Memory B cell (primary cell): ENCODE data around the gene PACC1.
A peak's percentile ranks its signal among the peaks of the same experiment; 100 is the strongest.

Source experiments
- ATAC-seq: fragments of 150-1000 bp; cut with Tn5 transposase; 2 replicates; pipeline ENCODE4 v1.10.0; 2021; ENCODE audit warnings: low read depth, mild to moderate bottlenecking, moderate library complexity
- DNase-seq, 2 donors: peaks; one replicate each; pipeline ENCODE4 v3.0.0; 2022; ENCODE audit warnings: low spot score in 2 of 2
- H3K27ac Mint-ChIP-seq: one replicate; pipeline ENCODE4 v1.8.0; 2022; ENCODE audit warnings: mild to moderate bottlenecking, moderate library complexity, mixed read lengths
- H3K27me3 Mint-ChIP-seq: one replicate; pipeline ENCODE4 v1.8.0; 2022; ENCODE audit warnings: mixed read lengths
- H3K36me3 Mint-ChIP-seq: one replicate; pipeline ENCODE4 v1.8.0; 2022; ENCODE audit warnings: mild to moderate bottlenecking, mixed read lengths
- H3K4me1 Mint-ChIP-seq: one replicate; pipeline ENCODE4 v1.8.0; 2022; ENCODE audit warnings: mixed read lengths
- H3K4me3 Mint-ChIP-seq: one replicate; pipeline ENCODE4 v1.8.0; 2022; ENCODE audit warnings: mild to moderate bottlenecking, moderate library complexity, mixed read lengths
- H3K9me3 Mint-ChIP-seq: one replicate; pipeline ENCODE4 v1.8.0; 2022; ENCODE audit warnings: mixed read lengths

Gene PACC1

DNA sequence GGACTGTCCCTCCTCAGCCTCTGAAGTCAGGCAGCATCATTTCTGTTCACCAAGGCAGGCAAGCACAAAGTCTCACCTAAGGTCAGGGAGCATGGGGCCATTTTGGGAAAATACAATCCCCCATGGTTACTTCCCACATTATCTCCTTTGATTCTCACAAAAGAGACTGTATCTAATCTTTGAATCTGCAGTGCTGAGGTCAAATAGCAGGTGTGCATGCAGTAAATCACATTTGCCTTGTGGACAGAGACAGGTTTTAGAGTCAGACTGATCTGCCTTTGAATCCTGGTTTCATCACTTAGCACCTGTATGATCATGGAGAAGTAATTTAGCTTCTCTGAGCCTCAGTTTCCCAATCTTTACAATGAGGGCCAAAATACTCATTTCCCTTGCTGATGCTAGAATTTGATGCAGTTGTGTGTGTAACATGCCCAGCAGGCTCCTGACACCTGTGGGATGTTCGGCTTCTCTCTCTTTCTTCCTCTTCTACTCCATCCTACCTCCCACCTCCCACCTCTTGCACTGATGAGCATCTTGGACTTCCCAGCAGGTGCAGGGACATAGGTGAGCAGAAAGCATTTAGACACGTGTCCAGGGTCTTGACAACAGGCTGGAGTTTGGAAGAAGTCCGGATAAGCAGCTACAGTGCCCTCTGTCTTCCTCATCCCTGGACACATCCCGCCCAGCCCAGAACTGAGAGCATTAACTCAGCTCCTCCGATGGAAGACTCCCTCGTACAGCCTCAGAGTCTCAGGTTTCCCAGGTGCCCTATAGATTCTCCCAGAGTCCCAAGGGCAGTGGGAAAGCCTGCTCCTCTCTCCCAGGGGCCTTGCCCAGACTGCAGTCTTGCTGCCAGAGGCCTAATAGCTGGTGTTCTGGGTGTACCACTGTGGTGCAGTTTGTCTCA lies 37.0 kb upstream of the PACC1 start:
- no peak overlapping the region for H3K4me3 Mint-ChIP-seq
- H3K9me3 Mint-ChIP-seq, result no peaks in the 10 kb centered on the region
- peaks cover 3% of the 10 kb centered on the region for H3K36me3 Mint-ChIP-seq
- ATAC-seq, result no peak
- no peak overlapping the region for H3K27ac Mint-ChIP-seq
- peaks cover 4% of the 10 kb centered on the region for H3K4me1 Mint-ChIP-seq
- no peak for DNase-seq
- H3K27me3 Mint-ChIP-seq, result no peaks in the 10 kb centered on the region

DNA sequence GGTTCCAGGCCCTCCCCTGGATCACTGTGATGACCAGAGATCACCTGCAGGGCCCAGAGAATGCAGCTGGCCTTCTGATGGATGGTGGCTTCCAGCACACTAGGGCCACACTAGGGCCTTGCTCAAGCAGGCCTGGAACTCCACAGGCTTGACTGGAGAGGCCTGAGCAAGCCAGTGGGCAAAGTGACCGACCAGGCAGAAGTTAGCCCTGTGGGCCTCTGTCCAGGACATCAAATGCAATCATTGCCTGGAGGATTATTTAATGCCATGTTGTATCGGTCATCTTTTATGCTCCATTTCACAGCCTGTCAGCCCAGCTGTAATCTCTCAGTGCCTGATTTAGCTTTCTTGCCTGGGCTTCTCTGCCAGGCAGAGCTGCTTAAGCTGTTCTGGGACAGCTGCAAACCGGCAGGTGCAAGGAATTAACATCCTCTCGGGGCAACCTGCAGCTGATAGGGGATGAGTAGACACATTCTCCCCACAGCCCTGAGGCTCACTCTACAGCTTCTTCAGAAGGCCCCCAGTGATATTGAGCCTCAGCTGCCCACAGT lies 35.7 kb upstream of the PACC1 start:
- Mint-ChIP-seq H3K9me3 (no peaks in the 10 kb centered on the region), H3K4me1 (peaks cover 4% of the 10 kb centered on the region), H3K27ac (no peak overlapping the region), H3K36me3 (peaks cover 3% of the 10 kb centered on the region), H3K4me3 (no peak overlapping the region), H3K27me3 (no peaks in the 10 kb centered on the region)
- DNase-seq, result no peak
- no peak for ATAC-seq

DNA sequence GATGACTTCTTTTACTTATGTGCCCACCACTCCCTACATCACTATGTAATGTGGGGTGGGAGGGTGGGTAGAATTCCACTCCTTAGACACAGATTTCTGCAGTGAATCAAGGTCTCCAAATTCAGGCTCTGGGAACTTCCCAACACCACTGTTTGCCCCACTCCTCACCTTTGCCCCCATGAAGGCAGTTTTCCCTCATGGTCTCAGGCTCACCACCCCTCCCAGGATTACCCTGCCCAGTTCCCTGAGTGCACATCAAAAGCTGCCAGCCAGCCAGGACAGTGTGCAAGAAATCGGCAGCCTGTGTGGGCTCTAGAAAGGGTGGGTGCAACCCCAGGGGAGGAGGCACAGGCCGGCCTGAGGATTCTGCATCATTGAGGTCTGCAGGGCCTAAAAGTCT lies 32.8 kb upstream of the PACC1 start:
- H3K27ac Mint-ChIP-seq, result no peak overlapping the region
- H3K27me3 Mint-ChIP-seq, result no peaks in the 10 kb centered on the region
- DNase-seq (no peak), ATAC-seq (no peak)
- no peak overlapping the region for H3K4me3 Mint-ChIP-seq
- peaks cover 2% of the 10 kb centered on the region for H3K4me1 Mint-ChIP-seq
- peaks cover 11% of the 10 kb centered on the region for H3K36me3 Mint-ChIP-seq
- H3K9me3 Mint-ChIP-seq, result no peaks in the 10 kb centered on the region

DNA sequence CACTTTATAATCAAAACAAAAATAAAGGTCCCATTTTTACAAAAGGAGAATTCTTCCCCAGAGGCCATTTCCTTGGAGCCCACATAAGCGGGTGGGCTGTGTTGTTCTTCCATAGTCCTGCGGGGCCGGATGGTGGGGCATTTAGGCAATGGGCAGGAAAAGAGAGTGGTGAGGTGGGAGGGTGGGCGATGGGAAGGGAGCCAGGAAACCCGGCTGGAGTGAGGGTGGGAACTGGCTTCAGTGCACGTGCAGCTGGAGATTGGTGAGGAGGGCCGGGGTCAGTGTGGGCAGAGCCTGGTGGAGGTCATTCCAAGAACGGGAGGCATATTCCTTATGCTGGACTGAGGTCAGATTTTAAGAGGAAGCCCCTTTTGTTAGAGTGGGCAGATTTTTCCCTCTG lies 31.6 kb upstream of the PACC1 start:
- Mint-ChIP-seq H3K9me3 (no peaks in the 10 kb centered on the region), H3K27ac (no peak overlapping the region), H3K27me3 (no peaks in the 10 kb centered on the region), H3K4me3 (no peak overlapping the region), H3K36me3 (peaks cover 11% of the 10 kb centered on the region), H3K4me1 (no peaks in the 10 kb centered on the region)
- ATAC-seq (no peak), DNase-seq (no peak)

DNA sequence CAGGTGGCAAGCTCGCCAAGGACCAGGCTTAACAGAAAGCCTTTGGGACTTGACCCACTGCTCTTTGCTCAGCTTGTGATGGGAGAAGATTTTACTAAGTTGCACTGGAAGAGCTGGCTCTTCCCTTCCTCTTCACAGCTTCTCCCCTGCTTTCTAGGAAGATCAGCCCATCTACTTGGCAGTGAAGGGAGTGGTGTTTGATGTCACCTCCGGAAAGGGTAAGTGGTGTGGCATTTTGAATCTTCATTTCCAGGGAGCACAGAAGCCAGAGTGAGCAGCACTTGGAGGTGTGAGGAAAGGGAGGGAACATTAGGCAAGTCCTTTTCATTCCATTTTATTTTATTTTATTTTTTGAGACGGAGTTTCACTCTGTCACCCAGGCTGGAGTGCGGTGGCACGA lies 27.7 kb upstream of the PACC1 start:
- no peaks in the 10 kb centered on the region for H3K27me3 Mint-ChIP-seq
- no peak overlapping the region for H3K27ac Mint-ChIP-seq
- H3K36me3 Mint-ChIP-seq, result peaks cover 8% of the 10 kb centered on the region
- H3K4me1 Mint-ChIP-seq, result peaks cover 5% of the 10 kb centered on the region
- no peak overlapping the region for H3K4me3 Mint-ChIP-seq
- ATAC-seq (no peak), DNase-seq (no peak)
- H3K9me3 Mint-ChIP-seq, result no peaks in the 10 kb centered on the region

DNA sequence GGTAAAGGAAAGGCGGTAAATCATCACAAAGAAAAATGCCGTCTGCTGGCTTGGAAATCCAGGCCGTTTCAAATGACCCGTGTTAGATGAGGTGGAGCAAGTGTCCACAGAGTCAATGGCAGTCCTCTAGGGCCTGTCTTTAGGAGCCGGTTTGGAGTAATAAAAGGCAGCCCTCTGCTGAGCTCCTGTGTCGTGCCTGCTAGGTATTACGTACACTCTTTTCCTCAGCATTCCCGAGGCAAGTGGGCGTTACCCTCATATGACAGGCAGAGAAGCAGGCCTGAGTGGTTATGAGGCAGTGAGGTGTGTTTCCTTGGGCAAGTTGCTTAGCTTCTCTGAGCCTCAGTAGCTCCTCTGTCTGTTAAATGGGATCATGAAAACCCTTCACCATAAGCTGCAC lies 25.7 kb upstream of the PACC1 start:
- no peaks in the 10 kb centered on the region for H3K9me3 Mint-ChIP-seq
- H3K36me3 Mint-ChIP-seq, result peaks cover 8% of the 10 kb centered on the region
- H3K27me3 Mint-ChIP-seq, result no peaks in the 10 kb centered on the region
- H3K4me3 Mint-ChIP-seq, result no peak overlapping the region
- no peak overlapping the region for H3K27ac Mint-ChIP-seq
- H3K4me1 Mint-ChIP-seq, result peaks cover 5% of the 10 kb centered on the region
- no peak for ATAC-seq
- DNase-seq, result no peak

DNA sequence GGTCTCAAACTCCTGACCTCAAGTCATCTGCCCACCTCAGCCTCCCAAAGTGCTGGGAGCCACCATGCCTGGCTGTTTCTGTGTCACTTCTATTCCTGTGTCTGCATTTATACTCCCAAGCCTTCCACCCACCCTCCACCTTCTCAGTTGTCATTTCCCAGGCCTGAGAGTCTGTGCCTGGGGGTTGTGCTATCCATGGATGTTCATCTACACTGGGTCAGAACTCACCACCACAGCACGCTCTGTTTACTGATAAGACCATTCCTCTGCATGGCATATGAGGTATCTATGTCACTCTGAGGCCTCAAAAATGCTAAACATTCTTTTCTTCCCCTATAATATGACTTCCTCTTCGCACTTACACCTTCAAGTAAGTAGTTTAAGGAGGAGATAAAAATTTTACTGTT lies 24.1 kb upstream of the PACC1 start:
- Mint-ChIP-seq H3K4me1 (peaks cover 9% of the 10 kb centered on the region), H3K27me3 (no peaks in the 10 kb centered on the region), H3K4me3 (no peak overlapping the region), H3K9me3 (no peaks in the 10 kb centered on the region), H3K27ac (no peak overlapping the region), H3K36me3 (peaks cover 2% of the 10 kb centered on the region)
- no peak for ATAC-seq
- no peak for DNase-seq

DNA sequence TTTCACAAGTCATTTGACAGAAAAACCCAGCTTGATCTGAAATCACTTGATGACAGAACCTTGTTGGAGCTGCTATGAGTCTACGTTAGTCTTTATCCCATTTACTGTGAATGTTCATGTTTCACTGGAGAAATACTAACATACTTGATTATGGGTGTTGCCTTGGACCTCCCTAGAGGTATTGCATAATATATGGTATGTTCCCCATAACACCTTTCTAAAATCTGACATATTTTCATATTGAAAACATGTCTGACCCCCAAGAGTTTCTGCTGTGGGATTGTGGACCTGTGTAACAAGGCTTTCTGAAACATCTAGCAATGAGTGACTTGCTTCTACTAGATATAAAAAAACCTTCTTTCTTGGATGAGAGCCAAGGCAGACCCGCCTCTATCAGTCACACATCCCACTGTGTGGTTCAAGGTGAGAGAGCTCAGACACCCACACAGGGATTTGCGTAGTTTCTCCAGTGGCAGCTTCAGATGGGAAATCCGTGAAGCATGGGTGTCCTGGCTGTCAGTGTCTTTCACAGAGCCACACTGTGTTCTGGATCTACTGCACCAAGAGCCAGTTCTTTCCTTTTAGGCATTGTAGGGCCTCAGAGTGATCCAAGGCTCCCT lies 22.6 kb upstream of the PACC1 start:
- Mint-ChIP-seq H3K27me3 (no peaks in the 10 kb centered on the region), H3K36me3 (peaks cover 2% of the 10 kb centered on the region), H3K4me3 (no peak overlapping the region), H3K27ac (no peak overlapping the region), H3K4me1 (peaks cover 15% of the 10 kb centered on the region), H3K9me3 (no peaks in the 10 kb centered on the region)
- ATAC-seq, result no peak
- DNase-seq, result no peak

DNA sequence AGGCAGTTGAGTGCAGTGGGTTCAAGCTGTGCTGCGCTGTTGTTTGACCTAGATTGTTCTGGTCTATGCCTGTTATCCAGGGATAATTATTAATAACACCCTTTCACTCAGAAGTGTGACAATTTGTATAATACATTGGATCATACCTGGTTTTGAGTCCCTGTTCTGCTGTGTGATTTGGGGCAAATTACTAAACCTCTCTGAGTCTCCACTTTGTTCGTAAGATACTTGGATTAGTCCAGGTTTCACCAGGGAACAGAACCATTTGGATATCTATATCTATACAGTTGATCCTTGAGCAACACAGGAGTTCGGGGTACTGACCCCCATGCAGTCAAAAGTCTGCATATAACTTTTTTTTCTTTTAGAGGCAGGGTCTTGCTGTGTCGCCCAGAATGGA lies 20.3 kb upstream of the PACC1 start:
- no peak for ATAC-seq
- Mint-ChIP-seq H3K27ac (no peak overlapping the region), H3K4me1 (peaks cover 21% of the 10 kb centered on the region), H3K36me3 (peaks cover 2% of the 10 kb centered on the region), H3K27me3 (no peaks in the 10 kb centered on the region), H3K9me3 (no peaks in the 10 kb centered on the region), H3K4me3 (no peak overlapping the region)
- DNase-seq, result no peak

DNA sequence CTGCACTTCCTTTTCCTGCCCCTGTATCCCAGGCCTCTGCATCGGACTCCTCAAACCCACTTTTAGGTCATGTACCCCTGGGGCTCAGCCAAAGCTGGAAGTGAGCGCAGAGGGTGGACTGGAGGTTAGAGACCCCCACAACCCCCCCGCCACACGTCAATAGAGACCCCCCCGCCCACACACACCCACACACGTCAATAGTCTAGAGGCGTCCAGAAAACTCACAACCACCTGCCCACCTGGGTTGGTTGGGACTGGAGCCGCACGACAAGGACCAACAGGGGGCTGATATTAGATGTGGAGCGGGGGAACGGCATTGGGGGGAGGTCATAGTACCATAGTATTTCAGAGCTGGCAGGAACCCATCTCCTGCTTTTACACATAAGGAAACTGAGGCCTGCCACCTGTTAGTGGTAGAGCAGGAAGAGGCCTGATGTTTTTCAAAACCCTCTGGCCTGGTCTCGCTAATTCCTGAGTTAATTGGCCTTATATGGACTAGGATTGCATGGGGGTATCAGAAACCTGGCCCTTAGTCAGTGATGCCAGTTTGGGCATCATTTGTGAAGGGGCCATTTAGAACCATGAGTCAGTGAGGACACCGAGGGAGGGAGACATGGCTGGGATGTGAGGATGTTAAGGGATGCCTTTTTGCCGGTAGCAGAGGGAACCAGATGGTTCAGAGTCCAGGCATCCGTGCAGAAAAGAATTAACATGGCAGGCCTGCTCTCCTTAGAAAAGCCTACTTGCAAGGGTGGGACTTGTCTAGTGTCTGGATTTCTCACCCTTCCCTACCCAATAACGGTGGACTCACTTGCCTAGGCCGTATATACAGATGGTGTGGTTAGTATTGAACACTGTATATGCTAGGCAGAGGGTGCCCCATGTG lies 19.1 kb upstream of the PACC1 start:
- no peak overlapping the region for H3K27ac Mint-ChIP-seq
- DNase-seq, result no peak
- peaks cover 21% of the 10 kb centered on the region for H3K4me1 Mint-ChIP-seq
- ATAC-seq, result no peak
- H3K27me3 Mint-ChIP-seq, result no peaks in the 10 kb centered on the region
- peak overlapping the region; percentile 80 for H3K4me3 Mint-ChIP-seq
- H3K9me3 Mint-ChIP-seq, result no peaks in the 10 kb centered on the region
- peaks cover 2% of the 10 kb centered on the region for H3K36me3 Mint-ChIP-seq

DNA sequence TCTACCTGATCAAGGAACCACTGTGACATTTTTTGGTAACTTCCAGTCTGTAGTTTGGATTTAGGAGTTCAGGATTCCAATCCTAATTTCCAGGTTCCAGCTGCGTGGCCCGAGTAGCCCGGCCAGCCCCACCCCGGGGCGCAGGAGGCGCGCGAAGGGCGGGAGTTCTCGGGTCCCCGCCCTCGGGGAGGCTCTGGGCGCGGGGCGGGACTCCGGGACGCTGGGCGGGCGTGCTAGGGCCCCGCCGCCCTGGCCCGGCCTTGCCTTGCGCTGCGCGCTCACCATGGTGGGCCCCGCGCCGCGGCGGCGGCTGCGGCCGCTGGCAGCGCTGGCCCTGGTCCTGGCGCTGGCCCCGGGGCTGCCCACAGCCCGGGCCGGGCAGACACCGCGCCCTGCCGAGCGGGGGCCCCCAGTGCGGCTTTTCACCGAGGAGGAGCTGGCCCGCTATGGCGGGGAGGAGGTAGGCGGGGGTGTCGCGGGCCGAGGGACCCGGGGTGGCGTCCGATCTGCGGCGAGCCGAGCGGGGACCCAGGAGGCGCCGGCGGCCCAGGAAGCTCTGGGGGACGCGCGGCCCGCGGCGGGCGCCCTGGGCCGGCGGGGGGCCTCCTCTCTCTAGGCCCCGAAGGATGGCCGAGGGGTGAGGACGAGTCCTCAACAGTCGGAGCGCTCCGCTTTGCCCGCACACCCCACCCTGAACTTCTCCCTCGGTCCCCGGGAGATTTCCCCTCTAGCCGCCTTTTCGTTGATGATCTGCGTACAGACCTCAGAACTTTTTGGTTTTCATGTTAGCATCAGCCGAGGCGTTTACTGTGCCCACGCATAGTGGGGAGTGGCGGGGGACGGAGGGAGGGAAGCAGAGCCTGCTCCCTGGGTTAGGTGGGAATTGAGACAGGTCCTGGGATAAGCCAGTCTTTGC lies 18.2 kb upstream of the PACC1 start, which contains the start of gene NENF:
NENF (plus strand) TSS at position 260 of the 916 bp plus-strand sequence; CDS start at position 284, 24 bp downstream.
- H3K27ac Mint-ChIP-seq, result peak within 1 kb of the TSS; percentile 38
- H3K27me3 Mint-ChIP-seq, result no peaks in the 10 kb centered on the region
- peak within 1 kb of the TSS; percentile 80 for H3K4me3 Mint-ChIP-seq
- H3K4me1 Mint-ChIP-seq, result peaks cover 19% of the 10 kb centered on the region
- H3K9me3 Mint-ChIP-seq, result no peaks in the 10 kb centered on the region
- peak; percentile 99 for ATAC-seq
- H3K36me3 Mint-ChIP-seq, result peaks cover 2% of the 10 kb centered on the region
- peak; percentile 69 to 77 for DNase-seq

DNA sequence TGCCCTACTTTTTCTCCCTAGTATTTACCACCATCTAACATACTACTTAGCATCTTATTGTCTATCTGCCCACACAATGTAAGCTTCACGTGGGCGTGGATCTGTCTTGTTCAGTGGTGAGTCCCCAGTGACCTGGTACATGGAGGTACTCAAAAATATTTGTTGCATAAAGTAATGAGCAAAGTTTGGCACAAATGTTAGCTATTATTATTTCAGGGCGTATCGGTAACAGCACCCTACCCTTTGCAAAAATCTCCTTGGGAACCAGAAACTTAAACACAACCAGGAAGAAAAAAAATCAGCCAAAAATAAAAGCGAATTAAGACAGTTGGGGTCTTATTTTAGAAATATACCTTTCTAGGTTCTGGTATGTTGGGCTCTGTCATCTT lies 17.6 kb upstream of the PACC1 start:
- no peaks in the 10 kb centered on the region for H3K27me3 Mint-ChIP-seq
- peak overlapping the region; percentile 38 for H3K27ac Mint-ChIP-seq
- peaks cover 16% of the 10 kb centered on the region for H3K4me1 Mint-ChIP-seq
- no peaks in the 10 kb centered on the region for H3K9me3 Mint-ChIP-seq
- ATAC-seq, result no peak
- peak overlapping the region; percentile 74 for H3K4me3 Mint-ChIP-seq
- H3K36me3 Mint-ChIP-seq, result peaks cover 2% of the 10 kb centered on the region
- no peak for DNase-seq

DNA sequence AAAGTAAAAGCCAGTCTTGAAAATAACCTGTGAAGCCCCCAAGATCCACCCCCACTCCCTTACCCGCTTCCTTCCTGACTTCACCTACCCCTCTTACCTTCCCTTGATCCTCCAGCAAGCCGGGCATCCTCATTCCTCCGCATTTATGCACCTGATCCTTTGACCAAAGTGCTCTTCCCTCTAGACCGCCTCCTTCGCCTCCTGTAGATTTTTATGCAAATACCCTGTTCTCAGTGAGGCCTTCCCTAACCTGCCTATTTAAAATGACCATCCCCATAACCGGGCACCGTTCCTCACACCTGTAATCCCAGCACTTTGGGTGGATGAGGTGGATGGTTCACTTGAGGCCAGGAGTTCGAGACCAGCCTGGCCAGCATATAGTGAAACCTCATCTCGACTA lies 17.0 kb upstream of the PACC1 start:
- no peak overlapping the region for H3K4me3 Mint-ChIP-seq
- DNase-seq (no peak), ATAC-seq (no peak)
- peaks cover 2% of the 10 kb centered on the region for H3K36me3 Mint-ChIP-seq
- H3K27ac Mint-ChIP-seq, result no peak overlapping the region
- no peaks in the 10 kb centered on the region for H3K9me3 Mint-ChIP-seq
- H3K4me1 Mint-ChIP-seq, result peaks cover 16% of the 10 kb centered on the region
- no peaks in the 10 kb centered on the region for H3K27me3 Mint-ChIP-seq
